Measurements from ENCODE around the gene VRK3.
"Not testable (repeated sequence)": the region's sequence is repeated elsewhere in the genome, so short reads cannot be mapped to it uniquely, and the experiment has no call there.

- TF ChIP-seq, protein P1, sequence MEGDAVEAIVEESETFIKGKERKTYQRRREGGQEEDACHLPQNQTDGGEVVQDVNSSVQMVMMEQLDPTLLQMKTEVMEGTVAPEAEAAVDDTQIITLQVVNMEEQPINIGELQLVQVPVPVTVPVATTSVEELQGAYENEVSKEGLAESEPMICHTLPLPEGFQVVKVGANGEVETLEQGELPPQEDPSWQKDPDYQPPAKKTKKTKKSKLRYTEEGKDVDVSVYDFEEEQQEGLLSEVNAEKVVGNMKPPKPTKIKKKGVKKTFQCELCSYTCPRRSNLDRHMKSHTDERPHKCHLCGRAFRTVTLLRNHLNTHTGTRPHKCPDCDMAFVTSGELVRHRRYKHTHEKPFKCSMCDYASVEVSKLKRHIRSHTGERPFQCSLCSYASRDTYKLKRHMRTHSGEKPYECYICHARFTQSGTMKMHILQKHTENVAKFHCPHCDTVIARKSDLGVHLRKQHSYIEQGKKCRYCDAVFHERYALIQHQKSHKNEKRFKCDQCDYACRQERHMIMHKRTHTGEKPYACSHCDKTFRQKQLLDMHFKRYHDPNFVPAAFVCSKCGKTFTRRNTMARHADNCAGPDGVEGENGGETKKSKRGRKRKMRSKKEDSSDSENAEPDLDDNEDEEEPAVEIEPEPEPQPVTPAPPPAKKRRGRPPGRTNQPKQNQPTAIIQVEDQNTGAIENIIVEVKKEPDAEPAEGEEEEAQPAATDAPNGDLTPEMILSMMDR (conservative IDR thresholded peaks at IDR 0.05 in 1 of 2, IDR thresholded peaks at IDR 0.05 in 1 of 2; ENCODE audit: extremely low read depth in 1 of 2, insufficient read depth in 1 of 2, low read depth in 1 of 2, low read length in 2 of 2): not testable (repeated sequence)
- TF ChIP-seq EZH2 (IDR thresholded peaks at IDR 0.05; ENCODE audit: borderline replicate concordance, low read length): not testable (repeated sequence)
These were observed 67.0 kb downstream of the VRK3 start for GRCh38 chr19:49958144-49958543.

Data from mammary epithelial cell (primary cell).